ENCODE data around the gene TAOK2.

The TAOK2 gene

DNA sequence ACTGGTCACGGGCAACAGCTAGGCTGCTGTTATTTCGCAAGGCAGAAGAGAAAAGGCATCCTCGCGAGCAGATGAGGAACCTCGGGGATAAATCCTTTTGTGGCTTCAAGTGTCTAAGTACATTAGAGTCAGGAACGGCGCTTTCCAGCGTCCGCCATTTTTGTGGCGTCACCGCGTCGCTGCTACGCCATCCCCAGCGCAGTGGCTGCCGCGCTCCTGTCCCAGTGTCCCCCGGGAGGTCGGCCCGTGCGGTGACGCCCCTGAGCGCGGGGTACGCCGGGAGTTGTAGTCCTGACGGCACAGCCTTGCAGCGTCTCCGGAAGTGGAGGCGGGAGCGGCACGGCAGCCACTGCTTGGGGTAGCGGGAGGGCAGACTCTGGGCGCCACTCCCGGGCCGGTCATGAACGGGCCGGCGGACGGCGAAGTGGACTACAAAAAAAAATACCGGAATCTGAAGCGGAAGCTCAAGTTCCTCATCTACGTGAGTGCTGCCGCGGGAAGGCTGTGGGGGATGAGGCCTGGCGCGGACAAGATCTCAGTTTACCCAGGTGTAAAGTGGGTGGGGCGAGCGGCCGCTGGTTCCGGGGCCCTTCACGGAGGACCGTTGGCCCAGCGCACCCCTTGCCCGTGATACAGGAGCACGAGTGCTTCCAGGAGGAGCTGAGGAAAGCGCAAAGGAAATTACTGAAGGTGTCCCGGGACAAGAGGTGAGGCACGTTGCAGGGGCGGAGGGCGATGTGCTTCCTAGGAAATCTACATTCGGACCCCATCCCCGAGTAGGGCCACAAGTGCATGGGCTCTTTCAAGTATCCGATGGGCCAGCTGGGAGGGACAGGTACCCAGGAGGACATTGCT lies 22.5 kb downstream of the TAOK2 start, which contains the start of gene INO80E:
TSS of gene INO80E (plus strand) at position 331 of the 855 bp plus-strand sequence. CDS start at position 401, 70 bp downstream.
- peak within 1 kb of the TSS; percentile 79 for H3K4me3 ChIP-seq (ENCODE audit: low read depth, low read length)
- TF ChIP-seq POLR2A (IDR thresholded peaks at IDR 0.05; ENCODE audit: extremely low read depth, insufficient read length) (peak; percentile 60), MYC (IDR thresholded peaks at IDR 0.05; ENCODE audit: low read depth, low read length) (peak; percentile 47)
- TF ChIP-seq, protein P1, sequence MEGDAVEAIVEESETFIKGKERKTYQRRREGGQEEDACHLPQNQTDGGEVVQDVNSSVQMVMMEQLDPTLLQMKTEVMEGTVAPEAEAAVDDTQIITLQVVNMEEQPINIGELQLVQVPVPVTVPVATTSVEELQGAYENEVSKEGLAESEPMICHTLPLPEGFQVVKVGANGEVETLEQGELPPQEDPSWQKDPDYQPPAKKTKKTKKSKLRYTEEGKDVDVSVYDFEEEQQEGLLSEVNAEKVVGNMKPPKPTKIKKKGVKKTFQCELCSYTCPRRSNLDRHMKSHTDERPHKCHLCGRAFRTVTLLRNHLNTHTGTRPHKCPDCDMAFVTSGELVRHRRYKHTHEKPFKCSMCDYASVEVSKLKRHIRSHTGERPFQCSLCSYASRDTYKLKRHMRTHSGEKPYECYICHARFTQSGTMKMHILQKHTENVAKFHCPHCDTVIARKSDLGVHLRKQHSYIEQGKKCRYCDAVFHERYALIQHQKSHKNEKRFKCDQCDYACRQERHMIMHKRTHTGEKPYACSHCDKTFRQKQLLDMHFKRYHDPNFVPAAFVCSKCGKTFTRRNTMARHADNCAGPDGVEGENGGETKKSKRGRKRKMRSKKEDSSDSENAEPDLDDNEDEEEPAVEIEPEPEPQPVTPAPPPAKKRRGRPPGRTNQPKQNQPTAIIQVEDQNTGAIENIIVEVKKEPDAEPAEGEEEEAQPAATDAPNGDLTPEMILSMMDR (IDR thresholded peaks at IDR 0.05; ENCODE audit: low read depth, low read length), result no peak
- TF ChIP-seq, protein P2, sequence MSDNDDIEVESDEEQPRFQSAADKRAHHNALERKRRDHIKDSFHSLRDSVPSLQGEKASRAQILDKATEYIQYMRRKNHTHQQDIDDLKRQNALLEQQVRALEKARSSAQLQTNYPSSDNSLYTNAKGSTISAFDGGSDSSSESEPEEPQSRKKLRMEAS (IDR thresholded peaks at IDR 0.05; ENCODE audit: low read depth, low read length), result peak; percentile 8; the same call in 1 of the 2 replicates
- DNase-seq (ENCODE audit: low read depth), result peak; percentile 97

DNA sequence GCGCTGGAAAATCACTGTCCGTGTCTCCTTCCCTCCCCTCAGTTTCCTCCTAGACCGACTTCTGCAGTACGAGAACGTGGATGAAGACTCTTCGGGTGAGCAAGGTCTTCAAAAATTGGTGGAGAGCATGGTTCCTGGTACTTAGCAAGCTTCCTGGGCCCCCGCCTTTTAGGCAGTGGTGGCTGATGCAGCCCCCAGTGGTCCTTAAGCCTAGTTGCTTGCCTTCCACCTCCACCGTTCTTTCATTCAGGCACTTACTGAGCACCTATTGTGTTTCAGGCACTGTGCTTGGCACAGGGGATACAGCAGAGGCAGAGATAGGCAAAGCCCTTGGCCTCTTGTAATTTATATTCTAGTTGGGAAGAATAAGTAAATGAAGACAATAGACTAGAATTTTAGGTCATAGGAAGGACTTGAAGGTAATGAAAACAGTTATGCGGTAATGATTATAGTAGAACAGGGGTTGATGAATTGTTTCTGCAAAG lies 23.1 kb downstream of the TAOK2 start:
- TF ChIP-seq, protein P1 (IDR thresholded peaks at IDR 0.05; ENCODE audit: low read depth, low read length), result no peak
- TF ChIP-seq POLR2A (IDR thresholded peaks at IDR 0.05; ENCODE audit: extremely low read depth, insufficient read length), result no peak
- TF ChIP-seq MYC (IDR thresholded peaks at IDR 0.05; ENCODE audit: low read depth, low read length), result no peak
- TF ChIP-seq, protein P2 (IDR thresholded peaks at IDR 0.05; ENCODE audit: low read depth, low read length), result no peak
- H3K4me3 ChIP-seq (ENCODE audit: low read depth, low read length), result peak overlapping the region; percentile 79
- peak; percentile 42 for DNase-seq (ENCODE audit: low read depth)

DNA sequence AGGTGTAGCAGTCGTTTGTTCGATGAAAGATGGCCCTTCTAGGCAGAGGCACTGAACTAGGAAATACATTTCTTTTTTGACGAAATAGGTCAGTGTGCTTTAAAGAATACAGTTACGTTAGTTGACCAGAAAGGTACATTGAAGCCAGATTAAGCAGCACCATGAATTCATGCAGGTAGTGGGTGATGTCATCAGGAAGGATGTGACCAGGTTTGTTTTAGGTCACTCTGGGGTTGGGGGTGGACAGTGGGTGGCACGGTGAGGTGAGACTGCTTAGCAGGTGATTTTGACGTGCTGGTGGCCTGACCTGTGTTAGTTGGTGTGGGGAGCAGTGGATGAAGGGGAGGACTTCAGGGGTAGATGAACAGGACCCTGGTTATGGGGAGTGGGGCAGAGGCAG lies 25.9 kb downstream of the TAOK2 start:
- no peak for DNase-seq (ENCODE audit: low read depth)
- TF ChIP-seq, protein P1 (IDR thresholded peaks at IDR 0.05; ENCODE audit: low read depth, low read length), result no peak
- TF ChIP-seq, protein P2 (IDR thresholded peaks at IDR 0.05; ENCODE audit: low read depth, low read length), result no peak
- TF ChIP-seq MYC (IDR thresholded peaks at IDR 0.05; ENCODE audit: low read depth, low read length) (no peak), POLR2A (IDR thresholded peaks at IDR 0.05; ENCODE audit: extremely low read depth, insufficient read length) (no peak)
- no peak overlapping the region for H3K4me3 ChIP-seq (ENCODE audit: low read depth, low read length)

DNA sequence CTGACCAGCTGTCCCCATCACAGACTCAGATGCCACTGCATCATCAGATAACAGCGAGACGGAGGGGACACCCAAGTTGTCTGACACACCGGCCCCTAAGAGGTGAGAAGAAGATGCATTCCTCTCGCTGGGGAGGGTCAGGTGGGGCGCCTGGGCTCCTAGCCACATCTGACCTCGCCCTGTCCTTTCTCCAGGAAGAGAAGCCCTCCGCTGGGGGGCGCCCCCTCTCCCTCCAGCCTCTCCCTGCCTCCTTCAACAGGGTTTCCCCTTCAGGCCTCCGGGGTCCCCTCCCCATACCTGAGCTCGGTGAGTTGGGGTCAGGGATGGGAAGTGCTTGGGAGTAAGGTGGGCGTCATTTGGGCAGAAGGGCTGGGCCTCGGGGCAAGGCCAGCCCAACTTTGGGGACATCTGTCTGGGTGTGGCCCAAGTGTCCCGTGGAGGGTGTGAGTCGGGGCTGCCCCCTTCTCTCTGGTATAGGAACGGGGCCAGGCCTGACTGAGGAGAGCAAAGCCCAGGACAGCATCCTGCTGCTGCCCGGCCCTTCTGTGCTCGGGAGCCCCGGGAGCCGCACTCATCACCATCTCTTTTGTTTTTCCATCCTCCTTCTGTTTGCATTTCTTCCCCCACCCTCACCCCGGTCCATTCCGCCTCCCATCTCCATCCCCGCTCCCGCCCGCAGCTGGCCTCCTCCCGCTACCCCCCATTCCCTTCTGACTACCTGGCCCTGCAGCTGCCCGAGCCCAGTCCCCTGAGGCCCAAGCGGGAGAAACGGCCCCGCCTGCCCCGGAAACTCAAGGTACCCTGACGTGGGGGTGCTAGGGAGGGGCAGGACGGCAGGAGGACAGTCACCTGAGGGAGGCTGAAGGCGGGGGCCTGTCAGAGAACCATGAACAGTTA lies 27.3 kb downstream of the TAOK2 start:
- TF ChIP-seq, protein P1 (IDR thresholded peaks at IDR 0.05; ENCODE audit: low read depth, low read length), result no peak
- TF ChIP-seq, protein P2 (IDR thresholded peaks at IDR 0.05; ENCODE audit: low read depth, low read length), result no peak
- TF ChIP-seq MYC (IDR thresholded peaks at IDR 0.05; ENCODE audit: low read depth, low read length) (no peak), POLR2A (IDR thresholded peaks at IDR 0.05; ENCODE audit: extremely low read depth, insufficient read length) (no peak)
- no peak overlapping the region for H3K4me3 ChIP-seq (ENCODE audit: low read depth, low read length)
- no peak for DNase-seq (ENCODE audit: low read depth)

DNA sequence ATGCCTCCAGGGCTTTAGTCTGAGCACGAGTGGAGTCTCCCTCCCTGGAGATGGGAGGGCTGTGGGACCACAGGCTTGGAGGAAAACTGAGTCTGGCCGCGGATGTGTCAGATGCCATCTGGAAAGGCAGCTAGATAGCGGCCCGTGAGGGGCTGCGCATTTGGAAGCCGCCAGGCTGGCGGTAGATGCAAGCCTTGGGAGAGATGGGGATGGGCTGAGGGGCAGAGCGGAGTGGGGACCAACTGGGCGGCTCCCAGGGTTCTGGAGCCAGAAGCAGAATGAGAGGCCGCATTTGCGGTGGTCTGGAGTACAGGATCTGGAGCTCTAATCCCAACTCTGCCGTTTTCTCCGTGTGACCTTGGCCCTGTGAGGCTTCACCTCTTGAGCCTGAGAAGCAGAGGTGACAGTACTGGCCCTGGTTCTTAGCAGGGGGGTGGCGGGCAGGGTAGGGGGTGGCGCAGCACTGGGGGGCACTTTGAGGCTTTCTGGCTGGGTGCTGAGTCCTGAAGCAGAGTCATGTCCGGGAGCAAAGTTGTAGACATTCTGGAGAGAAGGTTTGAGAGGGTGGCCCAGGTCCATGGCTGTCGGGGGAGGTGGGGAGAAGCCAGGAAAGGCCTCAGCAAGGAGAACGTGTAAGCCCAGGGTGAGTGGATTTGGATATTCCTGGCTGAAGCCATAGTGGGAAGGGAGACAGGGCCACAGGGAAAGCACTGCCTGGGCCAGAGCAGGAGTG lies 29.1 kb downstream of the TAOK2 start:
- TF ChIP-seq, protein P1 (IDR thresholded peaks at IDR 0.05; ENCODE audit: low read depth, low read length), result no peak
- no peak for TF ChIP-seq MYC (IDR thresholded peaks at IDR 0.05; ENCODE audit: low read depth, low read length)
- TF ChIP-seq, protein P2 (IDR thresholded peaks at IDR 0.05; ENCODE audit: low read depth, low read length), result no peak
- no peak for TF ChIP-seq POLR2A (IDR thresholded peaks at IDR 0.05; ENCODE audit: extremely low read depth, insufficient read length)
- DNase-seq (ENCODE audit: low read depth), result no peak

More for the DNA sequence above, 29.1 kb downstream of the TAOK2 start:
- no peak overlapping the region for H3K4me3 ChIP-seq (ENCODE audit: low read depth, low read length)

Measured in NB4 (cell line).